GM04503 (cell line): ENCODE measurements around the gene BSCL2.
"Not testable (repeated sequence)": the region's sequence is repeated elsewhere in the genome, so short reads cannot be mapped to it uniquely, and the experiment has no call there.

Experiments
- DNase-seq: peaks from one replicate; pipeline ENCODE4 v3.0.0-alpha.2; 2012; ENCODE audit warnings: low read depth

The BSCL2 gene

GRCh38 chr11:62719302-62719978 is 12.2 kb upstream of the BSCL2 start:
- no peak for DNase-seq

DNA sequence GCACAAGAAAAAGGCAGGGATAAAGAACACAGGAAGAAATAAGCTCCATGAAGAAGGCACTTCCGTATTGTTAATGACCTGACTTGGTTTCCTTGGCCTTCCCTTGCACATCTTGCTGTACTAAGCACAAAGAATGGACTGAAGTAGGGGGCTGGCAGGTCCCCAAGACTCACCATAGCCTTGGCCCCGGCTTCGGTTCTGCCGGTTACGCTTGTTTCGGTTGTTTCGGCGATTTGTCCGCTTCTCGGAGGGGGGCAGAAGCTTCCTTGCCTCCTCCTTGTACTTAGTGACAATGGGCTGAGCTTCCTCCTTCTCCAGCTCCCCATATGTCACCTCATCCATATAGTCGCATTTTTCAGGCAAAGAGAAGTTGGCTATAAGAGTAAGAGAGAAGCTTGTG is 9.6 kb upstream of the BSCL2 start:
- DNase-seq: no peak

- no peak for DNase-seq
Measured at GRCh38 chr11:62716206-62716605, 9.0 kb upstream of the BSCL2 start.

- DNase-seq: no peak
Measured at GRCh38 chr11:62715150-62716130, 8.2 kb upstream of the BSCL2 start.

- no peak for DNase-seq
Measured at GRCh38 chr11:62713343-62713742, 6.1 kb upstream of the BSCL2 start.

- no peak for DNase-seq
Measured at GRCh38 chr11:62712861-62713260, 5.6 kb upstream of the BSCL2 start.

DNA sequence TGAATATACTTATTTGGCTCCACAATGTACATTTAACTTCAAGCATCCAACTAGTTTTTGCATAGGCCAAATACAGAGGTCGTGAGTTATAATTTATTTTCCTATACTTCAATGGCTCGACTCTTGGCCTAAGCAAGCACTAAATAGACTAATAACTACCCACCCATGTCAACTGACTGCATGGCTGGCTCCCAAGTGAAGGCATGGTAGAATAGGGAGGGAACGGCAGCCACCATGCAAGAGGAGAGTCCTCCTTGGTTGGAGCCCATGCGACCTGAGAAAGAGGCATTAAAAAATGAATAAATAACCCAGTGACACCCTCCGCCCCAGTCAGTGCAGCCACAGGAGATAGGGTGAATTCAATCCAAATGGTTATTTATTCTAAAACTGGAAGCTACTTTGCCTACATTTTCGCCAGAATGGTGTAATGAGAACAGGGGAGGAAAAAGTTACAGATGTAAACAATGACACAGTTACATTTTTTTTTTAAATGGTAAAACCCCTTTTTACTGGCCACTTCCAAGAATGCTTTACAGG is 5.1 kb upstream of the BSCL2 start:
- DNase-seq: no peak

- DNase-seq: no peak
Measured at GRCh38 chr11:62710001-62710345, 2.7 kb upstream of the BSCL2 start.

DNA sequence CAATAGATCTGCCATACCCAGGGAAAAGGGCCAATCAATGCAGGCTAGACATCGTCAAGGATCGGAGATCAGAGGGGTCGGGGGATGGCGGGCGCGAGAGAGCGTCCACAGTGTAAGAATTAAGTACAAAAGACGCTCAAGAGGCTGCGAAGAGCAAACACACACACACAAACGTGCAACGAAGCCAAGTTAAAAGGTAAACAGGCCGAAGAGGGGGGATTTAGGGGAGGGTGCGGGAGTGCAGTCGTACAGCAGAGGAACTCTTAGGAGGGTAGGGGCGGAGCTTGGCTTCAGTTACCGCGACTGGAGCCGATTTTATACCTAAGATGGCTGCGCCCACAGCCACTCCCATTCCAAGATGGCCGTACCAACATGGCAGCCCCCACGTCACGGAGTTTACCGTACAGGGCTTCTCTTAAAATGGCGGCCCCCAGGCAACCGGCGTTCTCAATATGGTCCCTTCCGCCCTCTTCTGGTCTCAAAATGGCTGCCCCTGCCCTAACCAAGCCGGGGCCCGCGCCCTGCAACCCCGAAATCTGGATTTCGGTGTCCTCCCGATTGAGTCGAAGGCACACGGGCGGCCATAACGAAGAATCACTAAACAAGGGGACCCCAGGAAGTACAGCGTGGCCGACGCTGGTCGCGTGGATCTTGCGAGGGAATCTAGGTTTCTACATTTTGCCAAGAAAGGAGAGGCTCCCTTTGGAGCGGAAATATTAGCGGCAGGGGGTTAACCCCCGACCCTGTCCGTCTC is 2.2 kb upstream of the BSCL2 start:
- DNase-seq: peak; percentile 84

DNA sequence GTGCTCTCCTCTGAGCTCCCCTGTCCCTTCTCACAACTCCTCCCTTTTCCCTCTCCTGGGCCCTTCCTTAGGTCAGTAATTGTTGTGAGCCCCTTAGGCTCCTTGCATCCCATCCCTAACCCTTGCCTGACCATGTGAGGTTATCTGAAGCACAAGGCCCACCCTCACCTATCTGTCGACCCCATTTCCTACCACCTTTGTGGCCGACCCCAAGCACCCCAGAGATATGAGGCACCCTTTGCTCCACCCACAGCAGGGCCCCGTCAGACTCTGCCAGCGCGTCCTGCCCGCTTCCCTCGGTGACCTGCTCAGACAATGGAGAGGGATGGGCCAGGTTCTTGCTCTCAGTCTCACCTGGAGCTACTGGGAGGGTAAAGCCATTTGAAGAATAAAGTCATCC is 1.6 kb upstream of the BSCL2 start:
- DNase-seq: no peak

DNA sequence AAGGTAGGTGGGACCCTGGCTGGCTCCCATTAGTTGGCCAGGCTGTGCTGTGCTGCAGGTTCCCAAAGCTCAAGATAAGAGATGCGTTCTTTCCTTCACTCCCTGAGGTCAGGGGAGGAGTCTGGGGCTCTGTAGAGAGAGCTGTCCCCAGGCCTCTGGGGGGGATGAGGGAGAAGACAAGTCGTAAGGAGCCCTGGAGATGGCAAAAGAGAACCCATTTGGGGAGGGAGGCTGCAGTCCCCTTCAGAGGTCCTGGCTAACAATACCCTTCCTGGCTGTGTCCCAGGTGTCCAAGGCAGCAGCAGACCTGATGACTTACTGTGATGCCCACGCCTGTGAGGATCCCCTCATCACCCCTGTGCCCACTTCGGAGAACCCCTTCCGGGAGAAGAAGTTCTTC is 1.2 kb upstream of the BSCL2 start:
- no peak for DNase-seq

- DNase-seq: no peak
Measured at GRCh38 chr11:62706850-62707247, 375 bp downstream of the BSCL2 start.

DNA sequence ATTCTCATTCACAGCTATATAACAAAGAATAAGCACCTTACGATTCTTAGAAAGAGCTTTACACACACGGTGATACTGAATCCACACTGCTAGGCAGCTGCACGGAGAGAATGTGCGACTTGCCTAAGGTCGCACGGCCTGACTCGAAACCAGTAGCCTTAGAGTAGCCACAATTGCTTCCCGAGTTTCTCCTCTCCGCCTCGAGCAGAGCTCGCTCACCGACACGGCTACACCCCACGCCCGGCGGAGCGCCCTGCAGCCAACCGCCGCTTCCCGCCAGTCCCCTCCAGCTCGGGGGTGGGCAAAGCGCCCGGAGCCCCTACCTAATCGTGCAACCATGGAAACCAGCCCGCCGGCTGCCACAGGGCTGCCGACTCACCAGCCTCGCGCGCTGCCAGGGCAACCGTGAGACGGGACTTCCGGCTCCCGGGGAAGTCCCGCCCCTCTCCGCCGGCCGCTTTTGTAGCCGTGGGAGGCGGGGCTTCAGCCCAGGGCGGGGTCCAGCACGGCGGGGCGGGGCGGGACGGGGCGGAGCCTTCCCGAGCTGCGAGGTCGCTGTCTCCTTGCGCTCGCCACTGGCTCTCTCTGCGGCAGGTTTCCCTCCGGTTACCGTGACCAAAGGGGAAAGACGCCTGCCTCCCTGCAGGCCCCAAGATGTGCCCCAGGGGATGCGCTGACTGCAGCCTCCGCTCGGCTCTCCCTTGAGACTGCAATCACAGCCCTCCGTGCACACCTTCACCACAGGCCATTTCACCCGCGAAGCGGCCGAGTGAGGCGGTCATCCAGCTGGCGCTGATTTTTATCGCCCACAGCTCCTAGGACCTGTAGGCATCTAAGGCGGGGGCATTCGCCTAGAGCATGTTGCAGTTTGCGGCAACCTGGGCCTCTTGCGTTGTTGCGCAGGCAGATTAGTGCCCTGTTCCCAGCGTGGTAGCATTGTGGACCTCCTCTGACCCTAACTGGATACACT is 1.1 kb downstream of the BSCL2 start:
- no peak for DNase-seq

GRCh38 chr11:62705413-62705812 is 1.8 kb downstream of the BSCL2 start:
- no peak for DNase-seq

DNA sequence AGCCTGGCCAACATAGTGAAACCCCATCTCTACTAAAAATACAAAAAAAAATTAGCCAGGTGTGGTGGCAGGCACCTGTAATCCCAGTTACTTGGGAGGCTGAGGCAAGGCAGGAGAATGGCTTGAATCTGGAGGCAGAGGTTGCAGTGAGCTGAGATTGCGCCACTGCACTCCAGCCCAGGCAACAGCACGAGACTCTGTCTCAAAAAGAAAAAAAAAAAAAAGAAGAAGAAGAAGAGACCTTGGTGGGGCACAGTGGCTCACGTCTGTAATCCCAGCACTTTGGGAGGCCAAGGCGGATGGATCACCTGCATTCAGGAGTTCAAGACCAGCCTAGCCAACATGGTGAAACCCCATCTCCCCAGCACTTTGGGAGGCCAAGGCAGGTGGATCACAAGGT is 3.3 kb downstream of the BSCL2 start:
- DNase-seq: not testable (repeated sequence)

GRCh38 chr11:62702246-62702645 is 5.0 kb downstream of the BSCL2 start:
- no peak for DNase-seq

DNA sequence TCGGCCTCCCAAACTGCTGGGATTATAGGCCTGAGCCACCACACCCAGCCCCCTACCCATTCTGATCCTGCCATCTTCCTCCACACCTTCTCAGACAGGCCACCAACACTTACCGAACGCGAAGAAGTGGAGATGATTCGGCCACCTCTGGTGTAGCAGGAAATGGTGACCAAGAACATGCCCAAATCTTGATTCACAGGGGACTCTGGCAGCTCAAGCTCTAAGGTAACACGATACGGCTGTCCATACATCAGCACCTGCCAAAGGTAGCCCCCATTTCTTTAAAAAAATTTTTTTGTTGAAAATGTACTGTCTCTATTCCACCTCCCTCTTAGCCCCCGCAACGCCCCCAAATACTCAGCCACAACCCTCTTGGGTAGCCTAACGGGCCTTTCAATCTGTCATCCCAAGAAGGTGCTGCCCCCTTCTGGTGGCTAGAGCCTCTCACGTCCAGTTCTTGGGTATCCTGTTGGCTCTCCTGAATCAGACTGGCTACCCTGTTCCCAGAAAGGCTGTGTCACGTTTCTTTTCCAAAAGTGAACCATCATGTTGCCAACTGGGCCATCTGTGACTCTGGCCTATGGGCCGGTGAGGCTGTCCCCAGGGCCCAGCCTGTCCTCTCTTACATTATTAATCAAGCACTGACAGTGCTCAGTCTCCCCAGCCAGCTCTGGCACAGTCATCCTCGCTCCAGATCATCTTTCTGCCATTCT is 12.6 kb downstream of the BSCL2 start:
- DNase-seq: no peak

DNA sequence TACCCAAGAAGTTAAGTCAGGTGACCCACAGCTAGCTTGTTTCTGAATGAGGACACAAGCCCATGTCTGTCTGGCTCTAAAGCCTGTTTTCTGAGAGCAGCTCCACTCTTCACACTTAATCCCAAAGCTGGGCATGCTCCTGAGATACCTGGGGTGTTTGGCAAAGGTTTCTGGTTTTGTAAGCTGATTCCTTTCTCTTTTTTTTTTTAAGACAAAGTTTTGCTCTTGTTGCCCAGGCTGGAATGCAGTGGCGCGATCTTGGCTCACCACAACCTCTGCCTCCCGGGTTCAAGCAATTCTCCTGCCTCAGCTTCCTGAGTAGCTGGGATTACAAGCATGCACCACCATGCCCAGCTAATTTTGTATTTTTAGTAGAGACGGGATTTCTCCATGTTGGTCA is 13.6 kb downstream of the BSCL2 start:
- DNase-seq: not testable (repeated sequence)

DNA sequence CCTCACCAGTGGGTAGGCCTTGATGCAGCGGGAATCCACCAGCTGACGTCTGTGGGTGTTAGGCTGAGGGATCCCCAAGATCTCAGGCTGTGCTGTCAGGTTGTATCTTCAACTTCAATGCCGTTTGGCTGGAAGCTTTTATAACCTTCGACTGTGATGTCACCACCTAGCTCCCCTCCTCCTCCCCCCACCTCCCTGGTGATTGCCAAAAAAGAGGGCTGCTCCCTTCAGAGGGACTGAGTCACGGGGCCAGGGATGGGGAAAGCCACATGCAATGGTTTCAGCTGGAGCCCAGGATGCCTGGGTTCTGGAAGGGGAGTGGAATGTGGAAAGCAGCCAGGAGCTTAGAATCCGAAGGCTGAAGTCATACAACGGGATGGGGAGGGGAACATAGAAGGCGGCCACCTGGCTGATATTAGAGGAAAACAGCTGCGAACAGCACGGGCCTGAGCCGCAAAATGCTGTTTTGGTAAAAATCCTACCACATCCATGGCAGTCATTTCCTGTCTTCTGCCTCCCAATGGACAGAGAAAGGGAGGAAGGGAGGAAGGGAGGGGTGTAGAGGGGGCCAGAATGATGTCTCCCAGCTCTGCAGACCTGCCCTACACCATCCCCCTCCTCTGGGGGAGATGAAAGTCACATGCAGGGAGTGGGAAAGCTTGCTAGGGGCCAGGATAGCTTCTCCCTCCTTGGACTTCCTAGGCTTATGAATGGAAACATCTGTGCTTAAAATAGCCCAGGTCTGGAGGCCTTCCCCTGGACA is 17.6 kb downstream of the BSCL2 start, which contains the start of gene LRRN4CL:
TSS of gene LRRN4CL (minus strand) at position 110 of the 763 bp plus-strand sequence. CDS start 1,022 bp downstream, outside the sequence.
- DNase-seq: peak; percentile 94

DNA sequence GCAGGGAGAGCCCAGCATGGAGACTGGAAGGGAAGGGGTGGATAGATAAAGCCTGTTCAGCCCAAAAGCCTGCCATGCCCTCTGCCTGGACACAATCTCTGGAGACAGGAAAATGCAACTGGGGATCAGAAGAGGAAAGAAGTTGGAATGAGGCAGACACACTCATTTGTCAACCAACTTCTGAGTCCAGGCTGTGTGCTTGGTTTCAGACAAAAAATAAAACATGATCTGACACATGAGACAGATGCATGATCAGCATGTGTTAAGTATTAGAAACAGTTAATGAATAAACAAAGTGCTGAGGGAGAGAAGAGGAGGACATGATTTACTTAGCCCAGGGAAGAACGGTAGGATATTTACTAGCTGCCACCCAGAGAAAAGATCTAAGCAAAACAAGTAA is 18.7 kb downstream of the BSCL2 start:
- no peak for DNase-seq
